Thoracic aorta (tissue), 2 donors: ENCODE data around the gene ATP1A2. TPM values are rescaled to one million over a fixed set of nuclear protein-coding genes. Genes with fewer than 3 reads are reported as not detected.
"Not testable (repeated sequence)": the region's sequence is repeated elsewhere in the genome, so short reads cannot be mapped to it uniquely, and the experiment has no call there.

Source experiments
- ATAC-seq: fragments of 150-250 bp; one replicate; pipeline ENCODE4 v1.8.0; 2017; ENCODE audit warnings: low read depth; ENCODE audit not compliant: insufficient number of reproducible peaks, low FRiP score
- DNase-seq: peaks from one replicate; pipeline ENCODE4 v3.0.0-alpha.2; 2020; ENCODE audit warnings: low spot score
- H3K27ac ChIP-seq, 2 donors: fragments of 200-600 bp; sonication (generic); 1 replicate in 1 of 2; 2 replicates in 1 of 2; pipeline ENCODE4 v1.5.1; 2016; ENCODE audit warnings: mild to moderate bottlenecking in 2 of 2, moderate library complexity in 2 of 2
- H3K27me3 ChIP-seq: fragments of 200-600 bp; sonication (generic); replicated peaks from 2 replicates; pipeline ENCODE4 v1.6.0; 2016; ENCODE audit warnings: mild to moderate bottlenecking; ENCODE audit not compliant: insufficient read depth
- H3K36me3 ChIP-seq: fragments of 200-600 bp; sonication (generic); one replicate; pipeline ENCODE4 v1.5.1; 2016
- H3K4me1 ChIP-seq, 2 donors: fragments of 200-600 bp; sonication (generic); 1 replicate in 1 of 2; 2 replicates in 1 of 2; pipeline versions ENCODE4 v1.5.1 to v1.6.0; 2016; ENCODE audit warnings: low read depth in 2 of 2, mild to moderate bottlenecking in 1 of 2; ENCODE audit not compliant: control insufficient read depth in 1 of 2
- H3K4me3 ChIP-seq: fragments of 200-600 bp; sonication (generic); 2 replicates; pipeline ENCODE4 v1.5.1; 2016; ENCODE audit warnings: mild to moderate bottlenecking
- H3K9me3 ChIP-seq: fragments of 200-600 bp; sonication (generic); 2 replicates; pipeline ENCODE4 v1.5.1; 2016
- CTCF ChIP-seq: fragments of 200-600 bp; sonication (generic); IDR thresholded peaks from one replicate; pipeline ENCODE4 v1.5.1; 2019; ENCODE audit warnings: antibody characterized with exemption
- total RNA-seq, 2 donors: library from RNA; depleted of rRNA; stranded (reverse); fragments of >200 nt; gene quantifications; one replicate each; pipeline versions ENCODE4 v1.1.0 to v1.2.3, GENCODE V29; 2016

The ATP1A2 gene
- total RNA-seq, 2 donors from 2014 or later = 86.0 to 146 TPM

- Histone ChIP-seq H3K4me1 (peaks cover 25 to 89% of the 10 kb centered on the region in 2 donors), H3K4me3 (no peak overlapping the region), H3K9me3 (no peaks in the 10 kb centered on the region), H3K36me3 (peaks cover 78% of the 10 kb centered on the region), H3K27me3 (no peaks in the 10 kb centered on the region), H3K27ac (peak overlapping the region; percentile 61 to 67)
- ATAC-seq (no peak), DNase-seq (no peak)
- TF ChIP-seq CTCF = no peak
Observed at GRCh38 chr1:160125746-160126145, 10.2 kb downstream of the ATP1A2 start.

GRCh38 chr1:160126342-160126741 is 10.8 kb downstream of the ATP1A2 start:
- peak overlapping the region in 1 of 2 donors; percentile 5 for H3K27ac ChIP-seq
- H3K27me3 ChIP-seq, H3K9me3 ChIP-seq, DNase-seq, H3K4me3 ChIP-seq, ATAC-seq: not testable (repeated sequence)
- peaks cover 78% of the 10 kb centered on the region for H3K36me3 ChIP-seq
- H3K4me1 ChIP-seq = peaks cover 31 to 89% of the 10 kb centered on the region in 2 donors

GRCh38 chr1:160127381-160127780 is 11.8 kb downstream of the ATP1A2 start:
- Histone ChIP-seq H3K4me1 (peaks cover 40 to 89% of the 10 kb centered on the region in 2 donors), H3K27ac (peak overlapping the region; percentile 81 to 97), H3K36me3 (peaks cover 76% of the 10 kb centered on the region), H3K27me3 (no peaks in the 10 kb centered on the region), H3K4me3 (no peak overlapping the region), H3K9me3 (no peaks in the 10 kb centered on the region)
- ATAC-seq (no peak), DNase-seq (no peak)
- no peak for TF ChIP-seq CTCF

GRCh38 chr1:160127865-160128523 is 12.4 kb downstream of the ATP1A2 start:
- no peak for TF ChIP-seq CTCF
- peaks cover 43 to 89% of the 10 kb centered on the region in 2 donors for H3K4me1 ChIP-seq
- H3K9me3 ChIP-seq = no peaks in the 10 kb centered on the region
- no peaks in the 10 kb centered on the region for H3K27me3 ChIP-seq
- ATAC-seq = no peak
- DNase-seq = no peak
- H3K27ac ChIP-seq = peak overlapping the region; percentile 81 to 97
- peaks cover 77% of the 10 kb centered on the region for H3K36me3 ChIP-seq
- no peak overlapping the region for H3K4me3 ChIP-seq

- Histone ChIP-seq H3K4me1 (peaks cover 42 to 83% of the 10 kb centered on the region in 2 donors), H3K27ac (peak overlapping the region; percentile 81 to 97), H3K4me3 (no peak overlapping the region), H3K36me3 (peaks cover 77% of the 10 kb centered on the region), H3K27me3 (no peaks in the 10 kb centered on the region), H3K9me3 (no peaks in the 10 kb centered on the region)
- ATAC-seq (no peak), DNase-seq (no peak)
- no peak for TF ChIP-seq CTCF
Observed at GRCh38 chr1:160128636-160129035, 13.1 kb downstream of the ATP1A2 start.

GRCh38 chr1:160129046-160129445 is 13.5 kb downstream of the ATP1A2 start:
- no peak overlapping the region for H3K4me3 ChIP-seq
- H3K27me3 ChIP-seq = no peaks in the 10 kb centered on the region
- TF ChIP-seq CTCF = no peak
- H3K36me3 ChIP-seq = peaks cover 73% of the 10 kb centered on the region
- no peak for ATAC-seq
- no peaks in the 10 kb centered on the region for H3K9me3 ChIP-seq
- H3K4me1 ChIP-seq = peaks cover 37 to 79% of the 10 kb centered on the region in 2 donors
- peak overlapping the region; percentile 81 to 97 for H3K27ac ChIP-seq
- no peak for DNase-seq
